Activated naive CD4-positive, alpha-beta T cell treated with Interleukin-2 at 50 U/mL for 16 hours (primary cell): ENCODE results near the gene NT5C3A.
A peak's percentile ranks its signal among the peaks of the same experiment; 100 is the strongest.

Source experiments
- DNase-seq: peaks from one replicate; pipeline ENCODE4 v3.0.0-alpha.2; 2020

The NT5C3A gene

GRCh38 chr7:33073243-33073642 is 10.7 kb upstream of the NT5C3A start:
- DNase-seq = no peak

DNA sequence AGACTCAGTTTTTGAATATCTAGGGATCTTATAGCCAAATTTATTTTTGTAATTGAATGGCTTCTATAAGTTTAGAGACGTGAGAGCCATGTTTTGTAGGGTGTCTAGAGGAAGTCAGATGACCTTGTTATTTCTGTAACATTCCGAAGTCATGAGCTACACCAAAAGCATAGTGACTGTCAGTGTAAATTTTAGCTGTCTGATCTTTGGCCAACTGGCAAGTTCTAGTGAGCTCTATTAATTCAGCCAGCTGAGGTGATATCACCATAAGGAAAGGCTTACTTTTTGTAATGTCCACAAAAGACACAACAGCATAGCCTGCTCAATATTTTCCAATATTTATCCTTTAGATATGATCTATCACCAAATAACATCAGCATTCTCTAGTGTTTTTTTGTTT is 9.9 kb upstream of the NT5C3A start:
- no peak for DNase-seq

GRCh38 chr7:33070831-33071230 is 8.3 kb upstream of the NT5C3A start:
- no peak for DNase-seq

DNA sequence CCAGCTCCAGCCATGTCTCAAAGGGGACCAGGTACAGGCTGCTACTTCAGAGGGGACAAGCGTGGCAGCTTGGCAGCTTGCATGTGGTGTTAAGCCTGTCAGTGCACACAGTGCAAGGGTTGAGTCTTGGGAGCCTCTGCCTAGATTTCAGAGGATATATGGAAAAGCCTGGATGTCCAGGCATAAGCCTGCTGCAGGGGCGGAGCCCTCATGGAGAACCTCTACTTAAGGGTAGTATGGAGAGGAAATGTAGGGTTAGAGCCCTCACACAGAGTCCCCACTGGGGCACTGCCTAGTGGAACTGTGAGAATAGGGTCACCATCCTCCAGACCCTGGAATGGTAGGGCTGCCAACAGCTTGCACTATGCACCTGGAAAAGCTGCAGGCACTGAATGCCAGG is 7.7 kb upstream of the NT5C3A start:
- no peak for DNase-seq

DNA sequence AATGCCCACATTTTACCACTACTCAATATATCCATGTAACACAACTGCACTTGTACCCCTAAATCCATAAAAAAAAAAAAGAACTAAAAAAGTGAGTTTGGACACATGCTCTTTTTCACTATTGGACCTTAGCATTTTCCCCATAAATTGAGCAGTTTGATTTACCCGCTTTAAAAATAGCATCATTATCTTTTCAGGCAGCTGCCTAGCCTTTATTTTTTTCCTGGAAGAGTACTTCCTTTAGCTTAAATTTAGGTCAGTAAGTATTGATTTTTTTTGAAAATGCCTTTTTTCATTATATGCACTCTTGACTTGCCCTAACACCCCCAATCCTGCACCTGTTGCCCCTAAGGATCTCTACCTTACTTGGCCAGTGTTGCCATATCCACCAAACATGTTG is 5.3 kb upstream of the NT5C3A start:
- DNase-seq = no peak

GRCh38 chr7:33066771-33067170 is 4.2 kb upstream of the NT5C3A start:
- no peak for DNase-seq

GRCh38 chr7:33065981-33066380 is 3.4 kb upstream of the NT5C3A start:
- DNase-seq = no peak

DNA sequence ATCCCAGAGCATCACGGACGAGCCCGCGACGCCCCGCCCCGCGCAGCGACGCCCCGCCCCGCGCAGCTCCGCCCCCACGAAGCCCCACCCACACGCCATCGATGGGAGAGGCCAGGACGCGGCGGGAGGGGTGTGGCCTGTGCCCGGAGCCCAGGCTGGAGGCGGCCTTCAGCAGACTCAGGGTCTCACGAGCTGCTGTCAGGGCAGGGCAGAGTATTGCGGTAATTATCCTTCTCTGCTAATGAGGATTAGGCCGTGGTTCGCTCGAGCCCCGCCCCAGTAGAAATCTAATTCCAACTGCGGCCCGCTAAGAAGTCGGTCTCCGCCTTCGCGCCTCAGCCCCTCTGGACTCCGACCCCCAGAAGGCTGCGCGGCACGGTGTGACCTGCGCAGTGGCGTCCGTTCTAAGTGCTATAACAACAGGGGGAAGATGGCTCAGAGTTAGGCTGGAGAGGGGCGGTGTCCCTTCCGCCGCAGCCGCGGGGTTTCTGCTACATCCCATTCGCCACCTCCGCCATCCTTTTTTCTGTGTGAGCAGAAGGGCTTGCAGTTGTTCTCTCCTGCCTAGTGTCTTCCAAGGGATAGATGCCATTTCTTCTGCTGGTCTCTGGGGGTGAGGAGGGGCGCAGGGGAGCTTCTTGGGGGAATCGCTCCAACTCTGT is 337 bp upstream of the NT5C3A start:
- peak; percentile 92 for DNase-seq

DNA sequence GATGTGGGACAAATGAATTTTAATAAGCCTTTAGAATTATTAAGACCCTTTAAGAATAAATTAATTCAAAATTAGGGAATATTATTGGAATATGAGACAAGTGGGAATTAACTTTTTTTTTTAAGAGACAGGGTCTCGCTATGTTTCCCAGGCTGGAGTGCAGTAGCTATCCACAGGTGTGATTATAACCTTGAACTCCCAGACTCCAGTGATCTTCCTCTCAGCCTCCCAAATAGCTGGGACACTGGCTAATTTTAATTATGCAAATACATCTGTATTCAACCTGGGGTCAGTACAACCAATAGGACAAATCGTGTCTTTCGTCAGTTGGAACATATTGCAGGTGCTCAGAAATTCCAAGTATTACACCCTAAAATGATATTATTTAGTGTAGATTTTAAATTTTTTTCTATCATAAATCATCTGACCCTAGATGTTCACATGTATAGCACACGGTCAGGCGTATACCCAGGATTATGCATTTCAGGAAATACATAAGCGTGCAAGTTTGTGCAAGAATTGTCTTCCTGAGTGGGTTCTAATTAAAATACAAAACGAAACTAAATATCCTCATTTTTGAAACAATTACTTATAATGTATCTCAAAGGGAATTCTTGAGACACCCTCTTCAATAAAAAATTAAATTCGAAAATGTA is 1.2 kb downstream of the NT5C3A start:
- no peak for DNase-seq

- no peak for DNase-seq
Observed at GRCh38 chr7:33059635-33060034, 2.9 kb downstream of the NT5C3A start.

GRCh38 chr7:33055158-33055557 is 7.4 kb downstream of the NT5C3A start:
- no peak for DNase-seq

DNA sequence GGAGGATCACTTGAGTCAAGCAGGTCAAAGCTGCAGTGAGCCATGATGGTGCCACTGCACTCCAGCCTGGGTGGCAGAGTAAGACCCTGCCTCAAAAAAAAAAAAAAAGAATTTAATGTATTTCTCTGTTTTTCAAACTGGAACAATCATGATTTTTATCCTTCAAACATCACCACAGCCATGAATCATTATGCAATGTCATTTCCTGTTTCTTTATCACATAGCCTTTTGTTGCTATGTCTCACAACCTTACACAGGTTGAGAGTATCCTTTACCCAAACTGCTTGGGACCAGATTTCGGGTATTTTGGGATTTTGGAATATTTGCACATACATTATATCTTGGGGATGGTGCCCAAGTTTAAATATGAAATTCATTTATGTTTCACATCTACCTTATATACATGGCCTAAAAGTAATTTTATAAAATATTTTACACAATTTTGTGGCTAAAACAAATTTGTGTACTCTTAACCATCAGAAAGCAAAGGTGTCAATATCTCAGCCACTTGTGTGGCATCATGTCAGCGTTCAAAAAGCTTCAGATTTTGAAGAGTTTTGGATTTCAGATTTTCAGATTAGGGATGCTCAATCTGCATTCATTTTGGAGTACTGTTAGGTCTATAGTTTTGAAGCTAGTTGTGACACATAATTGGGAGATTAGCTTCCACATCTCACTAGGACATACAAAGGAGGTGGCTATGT is 8.2 kb downstream of the NT5C3A start:
- no peak for DNase-seq

- DNase-seq = no peak
Observed at GRCh38 chr7:33053721-33054120, 8.9 kb downstream of the NT5C3A start.

GRCh38 chr7:33050535-33051318 is 11.8 kb downstream of the NT5C3A start:
- no peak for DNase-seq

GRCh38 chr7:33048704-33049103 is 13.9 kb downstream of the NT5C3A start:
- no peak for DNase-seq

- DNase-seq = no peak
Observed at GRCh38 chr7:33048257-33048656, 14.3 kb downstream of the NT5C3A start.

GRCh38 chr7:33044986-33045385 is 17.6 kb downstream of the NT5C3A start:
- no peak for DNase-seq

DNA sequence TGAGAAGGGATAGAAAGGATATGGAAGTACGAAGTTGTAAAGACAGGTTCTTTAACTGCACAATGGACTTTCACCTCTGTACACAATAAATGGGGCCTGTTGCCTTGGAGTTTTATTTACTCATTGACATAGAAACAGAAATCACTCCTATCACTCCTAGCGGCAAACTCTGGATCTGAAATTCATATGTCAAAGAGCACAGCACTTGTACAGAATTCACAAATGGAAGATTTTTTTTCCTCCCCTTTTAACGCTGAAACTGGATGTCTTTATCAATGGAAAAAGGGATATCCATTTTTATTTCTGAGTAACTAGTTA is 18.2 kb downstream of the NT5C3A start:
- no peak for DNase-seq

GRCh38 chr7:33043501-33044400 is 18.8 kb downstream of the NT5C3A start:
- DNase-seq = no peak

DNA sequence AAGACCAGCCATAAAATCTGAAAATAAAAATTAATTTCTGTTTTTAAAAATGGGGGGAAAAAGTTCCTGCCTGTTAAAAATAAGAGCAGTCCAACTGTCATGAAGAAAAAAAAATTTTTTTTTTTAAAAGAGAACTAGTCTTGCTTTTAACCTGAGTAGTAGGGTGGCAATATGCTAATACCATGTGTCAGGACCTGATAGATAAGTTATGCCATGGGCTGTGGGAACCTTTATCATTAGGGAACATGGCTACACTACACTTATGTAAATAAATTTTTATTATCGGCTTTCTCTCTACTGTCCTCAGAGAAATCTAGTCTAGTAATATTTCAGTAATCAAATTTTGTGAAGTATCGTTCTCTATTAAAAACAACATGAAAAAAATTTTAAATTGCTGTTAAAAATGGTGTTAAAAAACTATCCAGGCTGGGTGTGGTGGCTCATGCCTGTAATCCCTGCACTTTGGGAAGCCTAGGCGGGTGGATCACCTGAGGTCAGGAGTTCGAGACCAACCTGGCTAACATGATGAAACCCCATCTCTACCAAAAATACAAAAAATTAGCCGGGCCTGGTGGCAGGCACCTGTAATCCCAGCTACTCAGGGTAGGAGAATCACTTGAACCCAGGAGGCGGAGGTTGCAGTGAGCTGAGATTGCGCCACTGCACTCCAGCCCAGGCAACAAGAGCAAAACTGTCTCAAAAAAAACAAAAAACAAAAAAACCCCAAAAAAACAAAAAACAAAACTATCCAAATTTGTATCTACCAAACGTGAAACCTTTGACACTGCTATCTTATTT is 20.7 kb downstream of the NT5C3A start:
- no peak for DNase-seq

GRCh38 chr7:33040803-33041516 is 21.6 kb downstream of the NT5C3A start:
- DNase-seq = peak; percentile 58
